Glomerular endothelial cell (primary cell): ENCODE results near the gene MLLT3. TPM values are rescaled to one million over a fixed set of nuclear protein-coding genes. Genes with fewer than 3 reads are reported as not detected.

Experiments
- DNase-seq: peaks from one replicate; pipeline ENCODE4 v3.0.0-alpha.2; 2011; ENCODE audit warnings: low read depth, low spot score; ENCODE audit errors: extremely low read depth
- total RNA-seq: library from RNA; depleted of rRNA; stranded (reverse); fragments of >200 nt; gene quantifications from 2 replicates; pipeline ENCODE4 v1.2.3, GENCODE V29; 2015

MLLT3 gene
- total RNA-seq, 1 donor from 2014 or later: 6.5 TPM

- no peak for DNase-seq
Observed at GRCh38 chr9:20559231-20559890, 62.9 kb downstream of the MLLT3 start.

DNA sequence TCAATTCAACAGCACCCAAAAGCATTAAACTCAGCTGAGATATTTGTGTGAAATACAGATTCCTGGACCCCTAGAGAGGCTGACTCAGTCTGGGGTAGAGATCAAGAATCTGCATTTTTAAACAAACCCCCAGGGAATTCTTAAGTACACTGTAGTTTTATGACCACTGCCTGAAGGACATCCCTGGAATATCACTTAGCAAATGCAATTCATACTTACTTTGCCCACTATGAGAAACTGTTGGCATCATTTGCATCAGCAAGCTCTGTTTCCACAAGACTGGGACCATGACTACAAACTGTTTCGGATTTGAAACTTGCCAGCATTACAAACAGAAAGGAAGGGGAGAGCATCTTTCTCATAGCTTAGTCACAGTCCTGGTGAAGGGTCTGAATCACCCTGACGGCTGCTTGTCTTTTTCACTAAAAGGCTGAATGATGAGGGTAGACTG lies 63.7 kb downstream of the MLLT3 start:
- DNase-seq: no peak

GRCh38 chr9:20557890-20558565 lies 64.3 kb downstream of the MLLT3 start:
- no peak for DNase-seq

- no peak for DNase-seq
Observed at GRCh38 chr9:20557285-20557684, 65.0 kb downstream of the MLLT3 start.

DNA sequence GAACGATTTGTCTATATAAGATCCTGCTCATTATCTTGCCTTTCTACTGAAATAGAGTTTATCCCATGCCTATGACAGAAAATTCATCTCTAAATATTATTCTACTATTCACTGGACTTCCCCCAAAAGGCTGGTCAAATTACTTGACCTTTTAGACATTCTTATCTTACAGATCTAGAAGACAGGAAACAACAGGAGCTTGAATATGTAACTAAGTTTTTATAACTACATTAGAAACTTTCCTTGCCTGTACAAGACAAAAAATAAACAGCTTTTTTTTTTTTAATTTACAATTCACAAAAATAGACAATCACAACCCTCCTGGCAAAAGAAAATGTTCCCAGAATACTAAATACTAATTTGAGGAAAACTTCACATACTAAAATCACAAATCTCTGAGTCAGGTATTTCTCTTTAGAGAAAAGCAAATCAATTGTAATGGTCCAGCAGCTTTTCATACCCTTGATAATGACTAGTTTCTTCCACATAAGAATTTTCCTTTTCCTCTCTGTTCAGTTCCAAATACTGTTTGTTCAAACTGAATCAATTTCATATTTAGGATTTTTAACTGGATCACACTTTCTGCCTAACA lies 68.6 kb downstream of the MLLT3 start:
- no peak for DNase-seq

- DNase-seq: no peak
Observed at GRCh38 chr9:20552874-20553557, 69.3 kb downstream of the MLLT3 start.

- no peak for DNase-seq
Observed at GRCh38 chr9:20551835-20552234, 70.5 kb downstream of the MLLT3 start.

DNA sequence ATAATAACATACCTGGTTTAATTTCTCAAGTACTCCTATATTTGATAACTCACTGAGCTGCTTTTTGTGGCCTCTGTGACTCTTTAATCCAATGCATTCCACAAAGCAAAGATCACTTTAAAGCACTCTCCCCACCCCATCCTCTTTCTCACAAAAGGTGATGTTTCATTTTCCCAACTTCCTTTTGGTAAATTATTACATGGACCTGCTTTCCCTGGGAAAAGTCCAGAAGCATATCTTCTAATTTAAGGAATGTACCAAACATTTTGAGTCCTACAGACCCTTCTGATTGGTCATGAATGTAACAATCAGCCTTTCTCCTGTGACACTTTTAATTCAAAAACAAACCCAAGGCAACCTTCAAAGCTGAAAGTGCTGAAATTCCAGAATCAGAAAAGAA lies 71.1 kb downstream of the MLLT3 start:
- no peak for DNase-seq

DNA sequence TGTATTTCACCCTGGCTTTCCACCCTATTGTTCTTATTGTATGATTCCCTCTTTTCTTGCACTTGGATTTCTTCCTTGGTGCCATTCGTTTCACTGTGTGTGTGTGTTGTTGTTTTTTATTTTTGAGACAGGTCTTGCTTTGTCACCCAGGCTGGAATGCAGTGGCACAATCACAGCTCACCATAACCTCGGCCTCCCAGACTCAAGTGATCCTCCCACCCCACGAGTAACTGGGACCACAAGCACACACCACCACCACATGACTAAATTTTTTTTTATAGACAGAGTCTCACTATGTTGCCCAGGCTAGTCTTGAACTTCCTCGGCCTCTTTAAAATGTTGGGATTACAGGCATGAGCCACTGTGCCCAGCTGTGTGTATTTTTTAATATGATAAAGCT lies 72.0 kb downstream of the MLLT3 start:
- DNase-seq: no peak

DNA sequence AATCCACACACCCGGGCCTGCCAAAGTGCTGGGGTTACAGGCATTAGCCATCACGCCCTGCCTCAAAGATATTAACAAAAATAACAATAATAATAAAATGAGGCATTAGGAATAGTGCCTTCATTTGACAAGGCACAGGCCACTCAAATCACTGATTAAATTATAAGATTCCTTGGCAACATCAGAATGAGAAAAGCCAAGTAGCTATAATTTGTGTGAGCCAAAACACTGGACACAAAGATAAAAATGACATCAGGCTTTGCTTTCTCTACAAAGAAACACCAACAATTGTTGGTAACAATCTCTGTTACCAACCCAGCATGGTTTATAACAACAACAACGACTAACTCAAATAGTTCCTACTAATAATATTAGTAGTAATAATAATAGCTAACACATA lies 73.2 kb downstream of the MLLT3 start:
- DNase-seq: no peak

DNA sequence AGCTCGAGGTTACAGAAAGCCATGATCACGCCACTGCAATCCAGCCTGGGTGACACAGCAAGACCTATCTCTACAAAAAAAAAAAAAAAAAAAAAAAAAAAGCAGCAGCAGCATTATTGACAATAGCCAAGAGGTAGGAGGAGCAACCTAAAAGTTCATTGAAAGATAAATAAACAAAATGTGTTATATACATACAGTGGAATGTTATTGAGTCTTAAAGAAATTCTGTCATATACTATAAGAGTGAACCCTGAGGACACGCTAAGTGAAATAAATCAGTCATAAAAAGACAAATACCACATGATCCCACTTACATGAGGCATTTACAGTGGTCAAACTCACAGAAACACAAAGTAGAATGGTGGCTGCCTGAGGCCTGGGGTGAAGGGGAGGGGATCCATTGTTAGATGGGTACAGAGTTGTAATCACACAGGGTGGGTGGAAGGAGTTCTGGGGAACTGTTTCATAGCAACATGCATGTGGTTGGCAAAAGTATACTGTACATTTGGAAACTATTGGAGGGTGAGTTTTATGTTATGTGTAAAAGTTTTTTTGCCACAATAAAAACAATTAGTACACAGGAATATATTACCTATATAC lies 77.2 kb downstream of the MLLT3 start:
- no peak for DNase-seq

DNA sequence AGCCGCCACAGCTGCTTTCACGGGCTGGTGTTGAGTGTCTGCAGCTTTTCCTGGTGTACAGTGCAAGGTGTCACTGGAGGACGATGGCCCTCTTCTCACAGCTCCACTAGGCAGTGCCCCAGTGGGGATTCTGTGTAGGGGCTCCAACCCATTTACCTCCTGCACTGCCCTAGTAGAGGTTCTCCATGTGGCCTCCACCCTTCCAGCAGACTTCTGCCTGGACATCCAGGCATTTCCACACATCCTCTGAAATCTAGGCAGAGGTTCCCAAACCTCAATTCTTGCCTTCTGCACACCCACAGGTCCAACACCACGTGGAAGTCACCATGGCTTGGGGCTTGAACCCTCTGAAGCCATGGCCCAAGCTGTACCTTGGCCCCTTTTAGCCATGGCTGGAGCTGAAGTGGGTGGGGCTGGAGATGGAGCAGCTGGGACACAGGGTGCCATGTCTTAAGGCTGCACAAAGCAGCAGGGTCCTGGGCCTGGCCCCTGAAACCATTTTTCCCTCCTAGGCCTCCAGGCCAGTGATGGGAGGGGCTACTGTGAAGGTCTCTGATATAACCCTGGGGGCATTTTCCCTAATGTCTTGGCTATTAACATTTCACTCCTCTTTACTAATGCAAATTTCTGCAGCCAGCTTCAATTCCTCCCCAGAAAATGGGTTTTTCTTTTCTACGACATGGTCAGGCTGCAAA lies 82.0 kb downstream of the MLLT3 start:
- no peak for DNase-seq

DNA sequence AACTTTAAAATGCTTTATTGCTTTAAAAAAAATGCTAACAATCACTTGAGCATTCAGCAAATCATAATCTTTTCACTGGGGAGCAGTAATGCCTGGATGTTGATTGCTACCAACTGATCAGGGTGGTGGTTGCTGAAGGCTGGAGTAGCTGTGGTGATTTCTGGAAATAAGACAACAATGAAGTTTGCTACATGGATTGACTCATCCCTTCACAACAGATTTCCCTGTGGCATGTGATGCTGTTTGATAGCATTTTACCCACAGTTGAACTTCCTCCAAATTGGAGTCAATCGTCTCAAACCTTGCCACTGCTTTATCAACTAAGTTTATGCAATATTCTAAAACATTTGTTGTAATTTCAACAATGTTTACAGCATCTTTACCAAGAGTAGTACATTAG lies 83.3 kb downstream of the MLLT3 start:
- DNase-seq: no peak

DNA sequence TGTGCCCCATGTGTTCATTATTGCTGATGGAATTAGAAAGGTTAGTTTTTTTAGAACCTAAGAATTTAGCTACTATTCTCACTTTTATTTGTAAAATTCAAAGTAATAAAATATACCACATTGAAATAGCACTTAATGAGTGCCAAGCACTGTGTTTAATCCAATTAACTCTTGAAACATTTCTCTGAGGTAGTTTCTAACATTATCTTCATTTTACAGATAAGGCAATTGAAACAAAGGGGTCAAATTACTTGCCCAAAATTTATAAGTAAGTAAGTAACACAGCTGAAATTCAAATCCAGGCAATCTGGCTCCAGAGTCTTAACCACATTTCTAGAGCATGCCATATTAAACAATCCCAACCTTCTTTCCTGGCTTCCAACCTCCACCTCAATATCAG lies 84.2 kb downstream of the MLLT3 start:
- no peak for DNase-seq

DNA sequence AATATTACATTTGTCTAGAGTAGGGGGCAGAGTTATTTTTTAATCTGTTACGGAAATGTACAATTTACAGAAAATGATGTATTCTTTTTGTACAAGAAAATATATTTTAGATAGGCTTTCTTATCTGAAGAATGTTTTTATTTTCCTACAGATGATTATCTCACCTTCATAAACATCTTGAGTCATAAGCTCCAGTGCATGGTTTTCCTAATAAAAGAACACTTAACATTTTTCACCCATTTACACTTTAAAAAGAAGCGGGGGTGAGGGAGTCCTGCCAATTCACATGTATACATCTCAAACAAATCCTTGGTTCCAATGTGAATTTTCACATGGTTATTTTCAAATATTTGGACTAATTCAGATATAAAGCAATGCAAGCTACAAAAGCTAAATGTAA lies 85.0 kb downstream of the MLLT3 start:
- DNase-seq: no peak

- no peak for DNase-seq
Observed at GRCh38 chr9:20532584-20532983, 89.7 kb downstream of the MLLT3 start.

DNA sequence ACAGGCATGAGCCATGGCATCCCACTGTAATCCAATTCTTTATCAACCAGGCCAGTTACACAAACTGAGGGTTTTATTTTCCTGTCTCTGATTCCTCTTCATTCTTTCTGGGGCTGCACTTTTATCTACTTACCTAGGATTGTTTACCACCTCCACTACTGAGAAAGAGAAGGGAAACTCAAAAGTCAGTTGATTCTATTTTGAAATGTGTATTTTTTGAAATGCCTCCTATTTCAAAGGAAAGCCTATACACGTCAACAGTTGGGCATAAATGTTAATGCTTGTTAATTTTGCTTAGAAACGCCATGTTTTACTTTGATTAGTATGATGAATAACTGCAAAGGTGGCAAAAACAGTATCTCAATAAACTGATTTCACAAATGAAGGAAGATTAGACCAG lies 92.5 kb downstream of the MLLT3 start:
- no peak for DNase-seq

DNA sequence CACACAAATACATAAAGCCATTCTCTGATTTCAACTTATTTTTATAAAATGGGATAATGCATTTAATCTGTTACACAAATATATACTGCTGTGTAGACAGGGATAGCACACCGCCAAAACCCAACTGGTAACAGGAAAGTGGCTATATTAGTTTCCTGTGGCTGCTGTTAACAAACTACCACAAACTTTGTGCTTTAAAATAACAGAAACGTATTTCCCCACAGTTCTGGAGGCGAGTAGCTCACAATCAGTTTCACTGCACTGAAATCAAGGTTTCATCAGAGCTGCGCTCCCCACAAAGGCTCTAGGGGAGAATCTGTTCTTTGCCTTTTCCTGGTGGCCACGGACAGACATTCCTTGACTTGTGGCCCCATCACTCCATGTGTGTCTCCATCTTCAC lies 94.0 kb downstream of the MLLT3 start:
- DNase-seq: no peak

DNA sequence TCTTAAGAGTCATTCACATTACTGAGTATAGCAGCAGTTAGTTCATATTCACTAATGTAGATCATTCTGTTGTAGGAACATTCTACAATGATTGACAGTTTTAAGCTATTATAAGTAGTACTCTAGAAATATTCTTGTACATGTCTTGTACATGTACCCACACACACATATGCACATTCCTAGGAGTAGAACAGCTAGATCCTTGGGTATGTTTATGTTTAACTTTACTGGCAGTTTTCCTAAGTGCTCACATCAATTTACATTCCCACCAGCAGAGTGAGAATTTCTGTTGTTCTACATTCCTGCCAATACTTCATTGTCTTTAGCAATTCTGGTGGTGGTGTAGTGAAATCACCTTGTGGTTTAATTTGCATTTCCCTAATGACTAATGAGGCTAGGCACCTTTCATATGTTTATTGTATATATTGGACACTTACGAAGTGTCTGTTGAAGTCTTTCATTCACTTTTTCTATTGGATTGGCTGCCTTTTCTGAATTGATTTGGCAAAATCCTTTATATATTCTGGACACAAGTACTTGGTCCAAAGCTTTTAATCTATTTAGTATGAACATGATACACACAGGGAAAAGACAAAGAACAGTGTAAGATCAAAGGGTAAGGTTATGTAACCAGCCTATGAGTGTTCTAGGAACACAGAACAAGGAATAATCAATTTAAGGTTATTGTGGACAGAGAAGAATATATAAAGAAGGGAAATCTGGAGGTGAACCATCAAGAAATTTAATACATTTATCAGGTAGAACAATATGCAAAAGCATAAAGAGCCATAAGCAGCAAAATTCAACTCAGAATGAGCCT lies 95.6 kb downstream of the MLLT3 start:
- DNase-seq: no peak

GRCh38 chr9:20524776-20525175 lies 97.5 kb downstream of the MLLT3 start:
- no peak for DNase-seq
